Fibroblast of skin of abdomen (primary cell): ENCODE results near the gene ZNF280B. TPM values are rescaled to one million over a fixed set of nuclear protein-coding genes. Genes with fewer than 3 reads are reported as not detected.

Experiments
- DNase-seq: peaks from one replicate; pipeline ENCODE4 v3.0.0-alpha.2; 2013
- polyA plus RNA-seq, 2 experiments: library from polyadenylated mRNA; unstranded; fragments of 120-200 nt; gene quantifications; one replicate each; pipeline ENCODE4 v1.2.1, GENCODE V29; 2013; ENCODE audit not compliant: insufficient read length in 2 of 2

The ZNF280B gene, protein sequence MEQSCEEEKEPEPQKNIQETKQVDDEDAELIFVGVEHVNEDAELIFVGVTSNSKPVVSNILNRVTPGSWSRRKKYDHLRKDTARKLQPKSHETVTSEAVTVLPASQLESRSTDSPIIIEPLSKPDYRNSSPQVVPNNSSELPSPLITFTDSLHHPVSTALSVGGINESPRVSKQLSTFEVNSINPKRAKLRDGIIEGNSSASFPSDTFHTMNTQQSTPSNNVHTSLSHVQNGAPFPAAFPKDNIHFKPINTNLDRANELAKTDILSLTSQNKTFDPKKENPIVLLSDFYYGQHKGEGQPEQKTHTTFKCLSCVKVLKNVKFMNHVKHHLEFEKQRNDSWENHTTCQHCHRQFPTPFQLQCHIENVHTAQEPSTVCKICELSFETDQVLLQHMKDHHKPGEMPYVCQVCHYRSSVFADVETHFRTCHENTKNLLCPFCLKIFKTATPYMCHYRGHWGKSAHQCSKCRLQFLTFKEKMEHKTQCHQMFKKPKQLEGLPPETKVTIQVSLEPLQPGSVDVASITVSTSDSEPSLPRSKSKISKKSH
- 3.0 TPM for polyA plus RNA-seq (2013, experiment 1 of 2; ENCODE audit: insufficient read length)
- 2.6 TPM for polyA plus RNA-seq (2013, experiment 2 of 2; ENCODE audit: insufficient read length)

DNA sequence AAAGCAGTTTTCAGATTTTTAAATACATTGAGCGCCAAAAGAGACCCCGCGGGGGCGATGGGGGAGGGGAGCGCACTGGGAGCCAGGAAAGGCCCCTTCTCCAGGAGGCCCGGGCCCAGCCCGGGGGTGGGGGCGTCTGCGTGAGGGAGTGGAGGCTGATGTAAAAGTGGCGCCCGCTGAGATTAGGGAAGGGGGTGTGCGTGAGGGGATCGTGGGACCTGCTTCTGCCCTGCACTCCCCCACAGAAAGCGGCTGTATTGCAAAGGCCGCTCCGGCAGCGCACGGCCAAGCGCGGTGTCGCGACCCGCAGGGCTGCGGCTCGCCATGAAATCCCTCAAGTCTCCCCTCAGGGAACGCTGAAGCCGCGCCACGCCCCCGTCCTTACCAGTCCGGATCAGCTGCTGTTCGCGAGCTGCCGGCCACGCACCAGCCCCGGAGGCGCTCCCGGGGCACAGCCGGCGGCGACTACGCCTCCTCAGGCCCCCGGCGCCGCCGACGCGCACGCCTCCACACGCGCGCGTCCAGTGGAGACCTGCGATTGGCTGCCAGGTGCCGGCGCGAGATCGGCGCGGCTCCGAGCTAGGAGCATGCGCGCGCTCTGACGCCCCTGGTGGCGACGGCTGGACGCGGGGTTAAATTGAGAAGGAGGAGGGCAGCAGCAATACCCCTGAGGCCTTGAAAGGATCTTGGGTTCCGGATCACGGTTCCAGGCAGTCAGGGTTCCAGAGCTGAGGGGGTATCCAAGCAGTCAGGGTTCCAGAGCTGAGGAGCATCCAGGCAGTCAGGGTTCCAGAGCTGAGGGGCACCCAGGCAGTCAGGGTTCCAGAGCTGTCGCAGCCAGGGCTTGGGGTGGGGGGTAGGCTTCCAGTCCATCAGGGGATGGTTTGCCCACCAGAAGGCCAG is at the start of gene ZNF280B:
Gene ZNF280B (minus strand): TSS at position 469 of the 903 bp plus-strand sequence. CDS start 19,344 bp downstream, outside the sequence.
- DNase-seq: peak; percentile 86

DNA sequence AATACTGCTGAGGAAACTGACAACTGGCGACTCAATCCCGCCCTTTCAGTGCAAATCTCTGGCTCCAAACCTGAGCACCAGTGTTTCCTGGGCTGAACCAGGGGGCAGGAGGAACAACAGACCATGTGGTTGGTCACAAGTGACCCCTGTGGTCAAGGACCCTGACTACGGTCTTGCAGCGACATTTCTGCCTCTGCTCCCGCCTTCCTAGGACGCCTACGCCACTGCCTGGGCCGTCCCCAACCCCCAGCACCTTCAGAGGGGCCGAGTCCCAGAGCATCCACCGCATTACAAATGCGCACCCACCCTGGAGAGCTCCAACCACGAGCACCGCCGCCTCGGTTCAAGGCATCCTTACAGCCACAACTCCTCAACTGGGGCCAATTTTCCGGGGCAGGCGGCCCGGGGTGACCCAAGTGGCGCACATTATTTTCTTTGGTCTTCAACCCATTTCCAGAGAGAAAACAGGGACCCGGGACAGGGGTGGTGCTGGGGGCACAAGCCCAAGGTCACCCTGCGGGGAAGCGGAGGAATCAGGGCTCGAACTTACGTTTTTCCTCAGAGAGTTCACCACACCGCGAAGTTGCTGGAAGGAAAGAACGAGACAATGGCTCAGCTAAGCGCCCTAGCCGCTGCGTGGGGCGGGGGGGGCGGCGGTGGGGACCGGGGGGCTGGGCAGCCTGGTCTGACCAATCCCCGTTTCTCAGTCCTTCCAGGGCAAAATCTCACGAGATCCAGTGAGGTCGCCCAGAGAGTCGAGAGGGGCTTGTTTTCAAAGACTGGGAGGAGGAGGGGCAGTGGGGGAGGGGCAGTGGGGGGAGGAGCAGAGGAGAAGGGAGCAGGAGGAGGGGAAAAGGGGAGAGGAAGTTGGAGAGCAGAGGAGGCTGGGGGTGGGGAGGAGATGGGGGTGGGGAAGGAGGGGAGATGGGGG is 48.7 kb upstream of the ZNF280B start:
- no peak for DNase-seq

DNA sequence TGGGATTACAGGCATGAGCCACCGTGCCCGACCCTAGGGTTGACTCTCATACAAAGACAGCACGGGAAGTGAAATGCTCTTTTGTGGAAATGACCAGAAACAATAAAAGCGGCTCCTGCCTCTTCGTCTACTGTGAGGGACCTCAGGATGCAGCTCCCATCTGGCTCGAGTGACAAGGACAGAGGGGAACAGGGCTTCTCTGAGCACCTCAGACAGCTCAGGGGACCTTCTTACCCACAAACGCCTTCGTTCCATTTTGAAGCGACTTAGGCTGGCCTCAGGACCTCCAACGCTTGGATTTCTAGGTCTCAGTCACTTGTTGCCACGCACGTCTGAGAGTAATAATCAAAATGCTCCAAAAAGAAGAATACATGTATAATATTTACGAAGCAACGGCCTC is 48.0 kb upstream of the ZNF280B start:
- DNase-seq: no peak

DNA sequence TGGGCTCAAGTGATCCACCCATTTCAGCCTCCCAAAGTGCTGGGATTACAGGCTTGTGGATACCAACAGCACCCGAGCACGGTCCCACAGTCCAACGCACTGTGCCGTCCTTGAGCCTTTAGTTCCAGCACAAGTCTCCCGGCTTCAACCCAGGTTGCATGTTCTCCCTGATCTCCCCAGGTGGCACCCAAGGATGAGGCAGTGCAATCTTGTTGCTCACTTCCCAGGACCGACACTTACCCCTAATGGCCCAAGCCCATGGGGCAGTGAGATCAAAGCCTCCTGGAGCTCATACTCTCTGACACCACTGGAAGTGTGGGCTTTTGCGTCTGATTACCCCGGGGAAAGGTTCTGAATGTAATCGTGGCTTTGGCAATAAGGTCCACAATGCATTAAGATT is 47.1 kb upstream of the ZNF280B start:
- no peak for DNase-seq

DNA sequence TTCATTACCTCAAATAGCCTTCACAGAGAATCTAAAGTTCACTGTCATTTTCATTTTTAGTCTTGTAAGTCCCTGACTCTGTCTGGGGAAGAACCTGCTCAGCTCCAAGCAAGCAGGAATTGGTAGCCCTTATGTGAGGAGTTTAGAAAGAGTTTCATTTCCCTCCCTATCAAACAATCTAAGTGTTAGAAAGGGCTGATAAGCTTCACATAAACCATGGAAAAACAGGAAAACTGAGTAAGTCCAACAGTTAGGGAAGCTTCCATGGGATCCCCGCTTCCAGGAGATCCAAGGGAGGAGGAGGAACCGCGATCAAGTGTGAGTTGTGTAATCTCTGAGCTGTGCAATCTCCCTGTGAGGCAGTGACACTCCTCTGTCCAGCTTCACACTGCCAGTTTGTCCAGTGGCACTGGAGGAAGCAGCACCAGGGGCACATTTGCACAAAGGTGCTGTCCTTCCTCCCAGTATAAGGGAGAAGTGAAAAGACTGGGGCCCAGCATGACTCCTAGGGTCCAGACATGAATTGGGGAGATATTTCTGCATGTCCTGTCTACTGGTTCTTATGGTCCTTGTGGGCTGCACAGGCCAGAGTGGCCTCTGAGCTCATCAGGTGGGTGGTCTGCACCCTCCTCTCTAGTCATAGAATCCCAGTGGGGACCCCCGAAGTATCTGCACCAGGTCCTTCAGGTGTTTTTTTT is 46.2 kb upstream of the ZNF280B start:
- DNase-seq: no peak

DNA sequence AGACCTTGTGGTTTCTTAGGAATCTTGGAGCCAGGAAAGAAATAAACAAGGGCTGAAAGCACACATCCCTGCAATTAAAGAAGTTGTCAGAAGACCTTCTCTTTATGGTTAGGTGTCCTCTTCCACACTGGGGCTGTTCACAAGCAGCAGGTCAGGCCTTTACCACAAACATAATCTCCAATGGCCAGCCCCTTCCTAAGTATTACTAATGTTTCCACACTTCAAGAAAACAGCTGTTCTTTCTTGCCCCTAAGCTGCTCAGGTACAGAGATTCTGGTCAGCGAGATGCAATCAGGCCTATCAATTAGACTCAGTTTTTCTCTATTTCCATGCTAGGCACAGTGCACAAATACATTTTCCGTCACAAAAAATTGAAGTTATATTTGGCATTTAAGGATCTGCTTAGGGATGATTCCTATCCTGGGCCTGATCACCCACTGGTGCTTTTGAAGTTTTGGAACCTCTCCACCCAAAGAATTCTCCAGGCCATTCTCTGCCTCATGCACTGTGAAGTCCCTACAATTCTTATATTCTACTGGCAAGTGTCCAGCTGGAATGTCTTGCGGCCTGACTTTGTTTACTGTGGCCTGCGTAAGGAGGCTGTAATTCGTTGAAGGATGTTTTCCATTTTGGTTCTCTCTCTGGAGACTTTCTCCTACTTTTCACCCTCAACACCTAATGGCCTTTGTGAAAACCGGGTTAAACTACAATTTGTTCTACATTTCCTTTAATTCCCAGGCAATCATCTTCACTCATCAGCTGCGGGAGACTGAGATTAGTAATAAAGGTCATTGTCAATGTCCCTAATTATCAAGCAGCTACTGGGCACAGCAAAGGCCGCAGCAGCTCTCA is 45.4 kb upstream of the ZNF280B start:
- no peak for DNase-seq

DNA sequence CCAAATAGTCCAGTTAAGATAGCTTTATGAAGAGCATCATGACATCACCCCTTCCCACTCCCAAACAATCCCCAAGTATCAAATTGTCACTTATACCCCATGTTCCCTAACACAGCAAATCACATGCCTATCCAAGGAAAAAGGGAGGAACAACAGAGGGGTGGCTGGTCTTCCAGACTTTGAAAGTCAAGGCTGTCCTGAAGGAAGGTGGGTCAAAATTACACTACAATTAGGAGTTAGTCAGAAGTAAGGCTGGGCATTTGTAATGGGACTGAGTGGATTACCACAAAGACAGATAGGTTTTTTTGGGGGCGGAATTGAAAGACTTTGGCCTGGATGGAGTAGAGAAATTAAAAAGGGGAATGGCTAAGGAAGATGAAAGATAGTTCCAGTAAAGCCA is 44.6 kb upstream of the ZNF280B start:
- DNase-seq: no peak

DNA sequence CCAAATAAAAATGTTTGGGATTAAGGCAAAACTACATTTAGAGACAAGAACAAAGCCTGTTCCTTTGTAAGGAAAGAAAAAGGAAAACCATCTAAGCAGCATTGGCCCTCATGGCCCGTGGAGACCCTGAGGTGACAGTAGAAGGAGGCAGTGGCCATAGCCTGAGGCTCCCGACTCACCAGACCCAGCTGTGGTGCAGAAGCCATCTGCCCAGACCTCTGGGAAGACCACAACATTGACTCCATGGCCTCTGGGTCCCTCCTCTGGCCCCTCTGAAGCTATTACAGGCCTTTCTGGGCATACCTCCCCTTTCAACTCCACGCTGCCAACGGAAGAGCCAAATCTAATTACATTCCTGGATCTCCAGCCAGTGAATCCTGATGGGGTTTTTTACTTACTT is 44.1 kb upstream of the ZNF280B start:
- DNase-seq: no peak

DNA sequence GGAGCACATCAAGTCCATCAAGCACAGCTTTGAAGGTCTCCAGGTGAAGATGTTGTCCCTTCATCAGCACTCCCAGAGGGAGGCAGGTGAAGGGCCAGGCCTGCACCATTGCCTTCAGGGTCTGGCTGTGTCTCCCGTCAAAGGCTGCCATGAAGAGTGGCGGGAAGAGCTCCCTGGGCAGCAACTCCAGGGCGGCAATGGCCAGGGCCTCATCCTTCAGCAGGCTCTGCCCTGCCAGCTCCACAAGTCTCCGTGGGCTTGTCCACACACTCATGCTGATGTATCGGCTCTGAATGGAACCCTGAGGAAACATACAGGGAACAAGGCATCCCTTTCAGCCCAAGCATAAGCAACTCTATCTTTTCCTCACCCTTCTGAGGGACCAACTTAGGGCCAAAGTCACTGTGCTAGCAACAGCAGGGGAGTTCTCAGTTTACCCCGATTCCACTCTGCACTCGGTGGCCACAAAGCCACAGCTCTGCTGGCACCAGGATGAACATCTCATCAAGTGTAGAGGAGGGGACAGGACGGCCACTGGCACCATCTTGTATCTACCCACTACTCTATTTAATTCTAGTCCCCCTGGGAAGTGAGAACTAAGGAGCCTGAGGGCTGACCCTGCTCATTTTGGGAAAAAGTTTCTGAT is 42.4 kb upstream of the ZNF280B start:
- DNase-seq: no peak

DNA sequence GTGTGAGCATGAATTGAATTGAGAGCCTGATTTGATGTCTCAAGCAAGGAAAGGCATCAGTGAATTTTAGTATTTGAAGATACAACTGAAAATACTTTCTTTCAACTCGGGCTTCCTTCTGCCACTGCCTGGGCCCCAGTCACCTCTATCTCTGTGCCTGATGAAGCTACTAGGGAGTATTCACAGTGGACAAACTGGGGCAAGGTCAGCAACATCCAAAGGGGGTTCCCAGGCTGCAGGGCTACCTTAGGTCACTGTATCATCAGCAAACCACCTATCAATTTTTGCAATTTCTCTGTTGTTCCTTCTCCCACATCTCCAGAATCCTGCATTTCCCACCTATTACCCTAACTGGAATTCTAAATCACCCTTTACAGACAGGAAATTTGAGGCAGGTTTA is 40.4 kb upstream of the ZNF280B start:
- no peak for DNase-seq

DNA sequence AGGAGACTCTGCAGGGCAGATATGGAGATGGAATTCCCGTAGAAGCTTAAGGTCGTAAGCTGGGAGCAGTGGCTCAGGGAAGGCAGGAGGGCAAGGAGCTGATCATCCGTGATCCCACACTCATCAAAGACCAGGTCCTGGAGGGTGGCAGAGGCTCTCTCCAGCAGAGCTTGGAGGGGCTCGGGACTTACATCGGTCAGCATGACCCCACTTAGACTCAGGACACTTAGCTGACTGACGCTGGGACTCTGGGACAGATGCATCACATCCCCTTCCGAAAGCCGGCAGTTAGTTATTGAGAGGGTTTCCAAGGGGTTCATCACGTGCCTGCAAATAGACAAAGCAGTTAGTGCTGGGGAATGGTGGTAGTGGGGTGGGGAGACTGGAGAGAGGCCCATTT is 39.8 kb upstream of the ZNF280B start:
- DNase-seq: no peak

DNA sequence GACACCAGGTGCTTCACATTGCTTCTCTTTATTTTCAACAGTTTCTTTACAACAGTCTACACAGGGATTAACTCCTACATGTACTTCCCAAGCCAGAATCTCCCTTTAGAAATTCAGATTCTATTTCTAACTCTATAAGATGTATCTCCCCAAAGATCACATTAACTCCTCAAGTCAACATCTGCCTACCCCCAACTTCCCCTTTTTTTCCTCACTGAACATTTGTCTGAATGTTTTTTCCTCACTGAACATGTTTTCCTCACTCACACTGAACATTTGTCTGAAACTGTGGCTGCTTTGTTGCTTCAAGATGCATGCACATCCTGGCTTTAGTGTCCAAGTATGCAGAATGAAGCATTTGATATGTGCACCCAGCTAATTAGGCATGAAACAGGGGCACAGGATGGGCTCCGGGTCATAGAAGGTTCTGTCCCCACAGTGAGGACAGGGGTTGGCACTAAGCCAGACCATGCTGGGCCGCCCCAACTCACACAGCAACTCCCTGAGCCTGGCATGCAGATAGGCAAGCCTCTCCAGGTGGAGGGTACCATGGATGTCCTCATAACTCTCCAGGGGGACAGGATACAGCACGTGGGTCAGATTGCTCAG is 39.3 kb upstream of the ZNF280B start:
- no peak for DNase-seq

DNA sequence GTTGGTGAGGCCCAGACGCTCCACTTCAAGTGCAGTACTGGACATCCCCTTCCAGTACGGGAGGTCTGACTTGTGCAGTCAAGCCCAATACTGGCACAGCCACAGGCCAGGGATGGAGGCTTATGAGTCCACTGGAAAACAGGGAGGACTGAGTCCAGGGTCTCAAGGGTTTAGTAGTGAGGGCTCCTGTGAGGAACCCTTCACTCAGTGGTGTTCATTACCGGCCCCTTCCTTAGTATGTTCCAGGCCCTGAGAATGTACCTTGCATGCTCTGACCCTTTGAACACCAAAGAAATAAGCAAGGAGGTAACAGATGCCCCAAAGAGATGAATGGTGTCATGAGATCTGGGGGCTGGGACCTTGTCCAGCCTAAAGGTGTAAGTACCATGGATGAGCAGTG is 38.7 kb upstream of the ZNF280B start:
- no peak for DNase-seq

DNA sequence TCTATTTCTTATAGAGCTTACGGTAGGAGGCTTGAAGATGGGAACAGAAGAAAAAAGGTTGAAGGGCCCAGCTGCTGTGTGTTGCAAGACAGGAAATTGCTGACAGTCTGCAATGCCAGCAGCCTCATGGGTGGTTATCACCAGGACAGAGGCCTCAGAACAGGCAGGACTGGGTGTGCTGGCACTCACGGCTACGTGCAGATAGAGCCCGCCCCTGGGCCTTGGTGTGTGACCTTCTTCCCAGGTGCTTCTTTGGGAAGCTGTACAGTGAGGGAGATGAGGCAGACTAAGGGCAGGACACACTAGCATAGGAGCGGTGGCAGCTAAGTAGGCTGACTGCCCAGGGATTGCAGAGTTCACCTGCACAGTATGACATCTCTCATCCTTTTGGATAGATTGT is 37.9 kb upstream of the ZNF280B start:
- no peak for DNase-seq

DNA sequence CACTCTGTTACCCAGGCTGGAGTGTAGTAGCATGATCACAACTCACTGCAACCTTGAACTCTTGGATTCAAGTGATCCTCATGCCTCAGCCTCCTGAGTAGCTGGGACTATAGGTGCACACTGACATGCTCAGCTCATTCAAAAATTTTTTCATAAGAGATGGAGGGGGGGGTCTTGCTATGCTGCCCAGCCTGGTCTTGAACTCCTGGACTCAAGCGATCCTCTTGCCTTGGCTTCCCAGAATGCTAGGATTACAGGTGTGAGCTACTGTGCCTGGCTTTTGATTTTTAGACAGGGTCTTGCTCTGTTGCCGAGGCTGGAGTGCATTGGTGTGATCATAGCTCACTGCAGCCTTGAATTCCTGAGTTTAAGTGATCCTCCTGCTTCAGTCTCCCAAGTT is 36.5 kb upstream of the ZNF280B start:
- no peak for DNase-seq

DNA sequence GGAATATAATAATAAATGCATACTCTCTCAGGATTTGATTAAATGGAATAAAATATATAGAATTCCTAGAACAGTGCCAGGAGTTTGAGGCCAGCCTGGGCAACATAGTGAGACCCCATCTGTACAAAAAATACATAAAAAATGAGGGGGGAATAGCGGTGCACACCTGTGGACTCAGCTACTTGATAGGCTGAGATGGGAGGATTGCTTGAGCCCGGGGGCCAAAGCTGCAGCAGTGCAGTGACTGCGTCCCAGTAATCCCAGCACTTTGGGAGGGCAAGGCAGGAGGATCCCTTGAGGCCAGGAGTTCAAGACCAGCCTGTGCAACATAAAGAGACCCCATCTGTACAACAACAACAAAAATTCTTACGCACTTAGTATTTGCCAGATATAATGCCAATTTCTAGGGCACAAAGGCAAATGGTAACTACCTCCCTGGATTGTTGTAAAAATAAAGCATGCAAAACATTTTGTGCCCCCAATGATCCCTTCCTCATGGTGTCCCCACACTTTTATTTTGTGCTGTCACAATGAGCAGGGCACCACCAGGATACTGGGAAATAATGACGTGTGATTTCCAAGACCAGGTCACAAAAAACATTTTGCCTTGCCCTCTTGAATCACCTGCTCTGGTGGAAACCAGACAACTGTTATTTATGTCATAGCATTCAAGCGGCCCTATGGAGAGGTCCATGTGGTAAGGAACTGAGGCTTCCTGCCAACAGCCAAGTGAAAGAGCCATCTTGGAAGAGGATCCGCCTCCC is 29.9 kb upstream of the ZNF280B start:
- DNase-seq: no peak

DNA sequence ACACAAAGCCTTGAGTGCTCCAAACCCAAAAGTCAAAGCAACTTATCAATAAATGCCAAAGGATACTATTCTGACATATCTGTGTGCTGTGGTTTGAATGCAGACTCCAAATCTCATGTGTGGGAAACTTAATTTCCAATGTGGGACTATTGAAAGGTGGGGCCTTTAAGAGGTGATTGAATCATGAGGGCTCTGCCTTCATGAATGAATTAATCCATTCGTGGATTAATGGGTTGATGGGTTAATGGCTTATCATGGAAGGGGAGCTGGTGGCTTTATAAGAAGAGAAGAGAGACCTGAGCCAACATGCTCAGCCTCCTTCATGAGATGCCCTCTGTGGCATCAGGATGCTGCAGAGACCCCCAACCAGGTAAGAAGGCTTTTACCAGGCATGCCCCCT is 28.4 kb upstream of the ZNF280B start:
- DNase-seq: no peak

DNA sequence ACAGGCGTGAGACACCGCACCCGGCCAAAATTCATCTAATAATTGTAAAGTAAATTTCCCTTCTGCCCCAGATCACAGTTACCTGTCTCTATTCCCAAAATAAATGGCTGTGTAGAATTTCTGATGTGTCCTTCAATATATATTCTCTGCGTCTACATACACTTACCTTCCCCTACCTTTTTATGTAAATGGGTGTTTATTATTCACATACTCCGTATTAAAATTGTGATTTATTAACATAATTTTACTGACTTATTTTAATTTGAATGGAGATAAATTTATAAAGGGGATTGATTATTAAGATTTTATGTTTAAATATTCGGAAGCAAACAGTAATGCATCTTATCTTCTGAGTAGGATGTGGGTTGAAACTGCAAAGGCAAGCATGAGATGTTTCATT is 28.0 kb upstream of the ZNF280B start:
- no peak for DNase-seq

DNA sequence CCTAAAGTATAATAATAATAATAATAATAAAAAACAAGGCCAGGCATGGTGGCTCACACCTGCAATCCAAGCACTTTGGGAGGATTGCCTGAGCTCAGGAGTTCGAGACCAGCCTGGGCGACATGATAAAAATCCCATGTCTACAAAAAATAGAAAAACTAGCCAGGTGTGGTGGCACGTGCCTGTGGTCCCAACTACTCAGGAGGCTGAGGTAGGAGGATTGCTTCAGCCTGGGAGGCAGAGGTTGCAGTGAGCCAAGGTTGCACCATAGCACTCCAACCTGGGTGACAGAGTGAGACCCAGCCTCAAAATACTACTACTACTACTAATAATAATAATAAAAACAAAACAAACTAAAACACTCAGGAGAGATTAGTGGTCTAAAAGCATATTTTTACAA is 27.1 kb upstream of the ZNF280B start:
- DNase-seq: no peak
